GM18511 (cell line): ENCODE measurements around the gene UGT3A1.
"Not testable (repeated sequence)": the region's sequence is repeated elsewhere in the genome, so short reads cannot be mapped to it uniquely, and the experiment has no call there.

Source experiments
- ATAC-seq: cut with Tn5 transposase; IDR thresholded peaks from one replicate; pipeline ENCODE4 v1.9.1; 2021; ENCODE audit warnings: mild to moderate bottlenecking, moderate library complexity; ENCODE audit not compliant: unreplicated experiment

Gene UGT3A1, protein sequence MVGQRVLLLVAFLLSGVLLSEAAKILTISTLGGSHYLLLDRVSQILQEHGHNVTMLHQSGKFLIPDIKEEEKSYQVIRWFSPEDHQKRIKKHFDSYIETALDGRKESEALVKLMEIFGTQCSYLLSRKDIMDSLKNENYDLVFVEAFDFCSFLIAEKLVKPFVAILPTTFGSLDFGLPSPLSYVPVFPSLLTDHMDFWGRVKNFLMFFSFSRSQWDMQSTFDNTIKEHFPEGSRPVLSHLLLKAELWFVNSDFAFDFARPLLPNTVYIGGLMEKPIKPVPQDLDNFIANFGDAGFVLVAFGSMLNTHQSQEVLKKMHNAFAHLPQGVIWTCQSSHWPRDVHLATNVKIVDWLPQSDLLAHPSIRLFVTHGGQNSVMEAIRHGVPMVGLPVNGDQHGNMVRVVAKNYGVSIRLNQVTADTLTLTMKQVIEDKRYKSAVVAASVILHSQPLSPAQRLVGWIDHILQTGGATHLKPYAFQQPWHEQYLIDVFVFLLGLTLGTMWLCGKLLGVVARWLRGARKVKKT

DNA sequence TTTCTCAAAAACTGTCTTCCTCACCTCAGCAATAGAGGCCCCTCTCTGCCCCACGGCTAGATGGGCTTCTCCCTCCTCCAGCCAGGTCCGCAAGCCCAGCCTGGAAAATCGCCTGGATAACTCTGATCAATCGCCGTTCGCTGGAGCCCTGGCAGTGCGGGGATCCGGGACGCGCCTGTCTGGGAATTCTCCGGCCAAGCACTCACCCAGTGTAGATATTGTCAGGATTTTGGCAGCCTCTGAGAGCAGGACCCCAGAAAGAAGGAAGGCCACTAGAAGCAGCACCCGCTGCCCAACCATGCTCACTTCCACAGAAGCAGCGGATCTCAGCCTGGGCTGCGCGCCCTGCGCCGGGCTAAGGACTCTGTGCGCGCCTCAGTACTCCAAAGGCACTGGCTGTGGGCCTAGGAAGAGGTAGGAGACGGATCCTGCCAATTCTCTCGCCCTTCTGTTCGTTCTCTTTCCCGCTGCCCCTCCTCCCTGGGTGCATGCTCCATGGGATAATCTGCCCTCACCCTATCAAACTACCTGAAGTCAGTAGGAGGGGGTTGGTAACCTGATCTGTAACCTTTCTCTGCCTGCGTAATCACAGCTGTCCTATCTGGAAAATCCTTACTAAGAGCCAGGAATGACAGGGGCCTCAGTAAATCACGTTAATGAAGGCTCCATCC lies at the start of gene UGT3A1:
Gene UGT3A1, minus strand, starts transcription at position 450 of the 671 bp plus-strand sequence. Its CDS starts 150 bp downstream, at position 300.
- ATAC-seq: no peak

DNA sequence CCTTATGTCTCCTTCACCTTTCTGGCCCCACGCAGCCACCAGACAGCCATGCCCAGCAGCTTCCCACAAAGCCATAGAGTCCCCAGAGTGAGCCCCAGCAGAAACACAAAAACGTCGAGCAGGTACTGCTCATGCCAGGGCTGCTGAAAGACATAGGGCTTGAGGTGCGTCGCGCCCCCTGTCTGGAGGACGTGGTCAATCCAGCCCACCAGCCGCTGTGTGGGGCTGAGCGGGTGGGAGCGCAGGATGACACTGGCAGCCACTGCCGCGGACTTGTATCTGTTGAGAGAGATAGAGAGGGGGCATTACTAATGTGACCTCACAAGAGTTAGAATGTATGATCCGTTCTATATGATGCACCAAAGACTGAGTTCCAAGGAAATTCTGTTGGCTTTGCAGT lies 44.5 kb upstream of the UGT3A1 start:
- ATAC-seq: no peak

DNA sequence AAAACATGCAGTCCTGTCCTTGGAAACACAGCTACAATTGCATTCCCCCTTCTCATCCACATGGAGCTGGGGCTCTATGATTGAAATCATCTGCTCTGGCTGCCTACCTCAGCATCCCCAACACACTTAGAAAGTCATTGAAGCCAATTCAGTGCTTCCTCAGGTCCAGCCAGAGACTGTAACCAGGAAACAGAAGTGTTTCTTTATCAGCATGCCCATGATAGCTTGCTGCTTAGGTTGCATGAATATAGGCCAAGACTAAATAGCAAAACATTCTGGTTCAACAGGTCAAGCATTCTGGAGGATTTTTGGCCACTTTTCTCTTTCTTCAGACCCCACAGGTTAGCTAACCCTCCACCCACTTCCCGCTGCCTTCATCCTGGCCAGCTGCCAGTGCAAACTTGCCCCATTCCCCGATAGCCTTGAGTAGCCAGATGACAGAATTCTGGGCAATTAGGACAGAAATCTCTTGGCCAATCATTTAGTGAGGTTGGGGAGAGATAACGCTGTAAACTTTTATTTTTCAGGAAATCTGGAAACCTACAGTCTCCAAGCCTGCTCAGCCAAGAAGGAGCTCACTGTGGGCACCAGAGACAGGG lies 43.4 kb upstream of the UGT3A1 start:
- not testable (repeated sequence) for ATAC-seq

DNA sequence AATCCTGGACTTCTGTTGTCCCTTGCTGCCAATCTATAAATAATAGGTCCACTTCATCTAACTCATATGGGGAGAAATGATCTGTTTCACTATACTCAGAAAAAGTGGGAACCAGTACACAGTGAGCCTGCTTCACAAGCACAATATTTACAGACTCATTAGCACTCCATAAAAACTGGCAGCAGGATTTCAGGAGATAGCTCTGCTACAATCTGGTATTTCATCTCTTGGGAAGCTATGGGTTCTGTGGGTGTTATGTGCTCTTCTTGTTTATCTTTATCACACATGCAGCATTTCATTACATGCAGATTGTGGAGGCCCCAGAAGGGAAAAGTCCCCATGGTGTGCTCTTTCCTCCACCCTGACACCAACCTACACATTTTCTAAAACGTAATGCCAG lies 42.3 kb upstream of the UGT3A1 start:
- no peak for ATAC-seq

DNA sequence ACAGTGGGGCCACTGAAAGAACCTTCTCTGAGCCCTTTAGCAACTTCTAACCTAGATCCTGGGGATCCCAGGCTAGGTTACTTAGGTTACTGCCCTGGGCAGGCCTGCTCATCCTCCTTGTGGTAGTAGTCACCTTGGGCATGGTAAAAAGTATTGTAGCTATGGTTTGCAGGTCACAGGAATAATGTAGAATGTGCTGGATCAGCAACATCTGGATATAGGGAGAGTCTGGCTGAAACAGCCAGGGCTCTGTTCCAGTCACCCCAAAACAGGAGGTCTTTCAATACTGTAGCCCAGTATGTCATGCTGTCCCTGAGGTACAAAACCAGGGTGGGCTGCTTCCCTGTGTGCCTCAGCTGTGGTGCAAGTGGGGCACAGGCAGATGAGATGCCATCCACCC lies 41.9 kb upstream of the UGT3A1 start:
- ATAC-seq: no peak

DNA sequence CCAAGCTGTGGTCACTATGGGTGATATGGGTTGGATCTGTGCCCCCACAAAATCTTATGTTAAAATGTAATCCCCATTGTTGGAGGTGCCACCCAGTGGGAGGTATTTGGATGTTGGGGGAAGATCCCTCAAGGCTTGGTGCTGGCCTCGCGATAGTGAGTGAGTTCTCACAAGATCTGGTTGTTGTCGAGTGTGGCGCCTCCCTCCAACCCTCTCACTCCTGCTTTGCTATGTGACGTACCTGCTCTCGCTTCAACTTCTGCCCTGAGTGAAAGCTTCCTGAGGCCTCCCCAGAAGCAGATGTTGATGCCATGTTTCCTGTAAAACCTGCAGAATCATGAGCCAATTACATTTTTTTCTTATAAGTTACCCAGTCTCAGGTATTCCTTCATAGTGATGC lies 40.0 kb upstream of the UGT3A1 start:
- no peak for ATAC-seq

DNA sequence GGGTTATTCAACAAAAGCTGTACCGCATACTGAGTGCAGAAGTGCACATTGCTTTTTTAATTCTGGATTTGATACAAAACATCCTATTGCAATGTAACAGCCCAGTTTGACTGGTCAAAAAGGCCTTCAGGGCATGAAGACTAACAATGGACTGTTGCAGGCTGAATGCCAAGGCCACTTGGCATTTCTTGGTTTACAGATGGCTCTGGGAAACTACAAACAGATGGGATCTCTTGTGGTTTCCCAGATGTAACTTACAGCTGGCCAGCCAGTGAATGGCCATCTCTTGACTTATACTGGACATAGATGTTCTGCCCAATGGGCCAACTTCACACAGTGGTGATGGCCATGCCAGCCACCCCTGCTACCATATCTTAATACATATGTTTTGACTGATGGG lies 38.7 kb upstream of the UGT3A1 start:
- no peak for ATAC-seq

DNA sequence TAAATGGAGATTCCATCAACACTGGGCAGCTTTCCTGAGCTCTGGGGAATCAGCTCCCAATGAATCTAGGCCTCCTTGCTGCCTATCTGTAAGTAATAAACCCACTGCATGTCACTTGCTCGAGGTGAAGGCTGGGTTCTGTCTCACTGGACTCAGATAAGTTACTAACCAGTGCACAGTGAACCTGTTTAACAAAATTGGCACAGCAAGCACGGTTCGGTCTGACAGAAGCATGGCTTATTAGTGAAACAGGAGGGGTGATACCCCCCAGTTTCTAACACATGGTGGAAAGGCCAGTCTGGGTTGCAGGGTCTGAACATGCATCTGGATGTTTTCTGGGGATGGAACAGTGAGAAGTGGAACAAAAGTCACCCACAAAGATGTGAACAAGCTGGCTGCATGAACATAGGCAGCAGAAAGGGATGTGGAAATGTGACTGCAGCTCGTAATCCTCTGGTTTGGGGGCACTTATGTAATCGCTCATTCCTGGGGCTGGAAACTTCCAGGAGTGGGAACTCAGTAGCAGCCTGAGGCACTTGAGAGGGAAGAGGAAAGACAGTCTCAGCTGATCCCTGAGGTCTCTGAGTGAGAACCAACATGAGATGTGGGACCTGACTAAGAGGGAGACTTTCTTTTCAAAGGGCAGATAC lies 37.8 kb upstream of the UGT3A1 start:
- ATAC-seq: no peak

DNA sequence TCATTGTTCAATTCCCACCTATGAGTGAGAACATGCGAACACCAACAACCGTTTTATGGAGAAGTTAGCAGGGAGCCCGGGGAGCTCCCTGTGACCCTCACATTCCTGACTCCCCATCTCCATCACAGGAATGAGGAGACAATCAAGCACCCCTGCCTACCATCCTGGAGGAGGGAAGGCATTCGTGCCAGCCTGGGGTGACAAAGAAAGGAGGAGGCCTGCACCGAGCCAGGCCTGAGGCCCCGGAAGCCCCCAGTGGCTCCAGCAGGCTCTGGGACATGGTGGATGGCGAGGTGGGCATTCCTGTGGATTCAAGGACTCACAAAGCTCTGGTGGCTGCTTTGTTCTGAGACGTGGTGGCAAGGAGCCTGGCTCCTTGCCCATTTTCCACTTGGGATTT lies 36.5 kb upstream of the UGT3A1 start:
- ATAC-seq: no peak

DNA sequence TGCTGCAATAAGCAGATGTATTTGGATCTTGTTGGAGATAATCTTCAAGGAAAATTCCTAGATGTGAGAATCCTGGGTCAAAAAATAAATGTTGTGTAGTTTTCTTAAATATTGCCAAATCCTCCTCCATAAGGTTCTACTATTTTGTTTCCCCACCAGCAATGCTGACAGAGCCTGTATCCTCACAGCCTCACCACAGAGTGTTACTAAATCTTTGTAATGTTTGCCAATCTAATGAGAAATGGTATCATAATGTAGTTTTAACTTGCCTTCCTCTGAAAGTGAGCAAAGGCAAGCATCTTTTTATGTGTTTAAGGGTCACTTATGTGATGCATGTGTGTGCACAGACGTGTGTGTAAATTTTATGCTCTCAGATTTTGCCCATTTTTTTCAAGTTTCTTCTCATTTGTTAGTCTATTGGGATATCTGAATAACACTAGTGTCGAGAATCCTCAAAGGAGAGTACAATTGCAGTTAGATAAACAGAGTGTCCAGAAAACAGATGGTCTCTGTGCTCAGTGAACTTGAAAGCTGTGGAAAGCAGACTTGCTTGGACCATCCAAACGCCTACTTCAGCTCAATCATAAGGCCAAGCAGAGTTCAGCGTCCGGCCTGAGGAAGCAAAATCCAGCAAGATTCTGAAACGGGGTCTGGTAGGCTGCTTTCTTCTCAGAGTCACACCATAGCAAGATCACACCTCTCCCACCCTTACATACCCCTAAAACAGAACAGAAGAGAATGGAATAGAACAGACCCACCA lies 35.7 kb upstream of the UGT3A1 start:
- no peak for ATAC-seq

DNA sequence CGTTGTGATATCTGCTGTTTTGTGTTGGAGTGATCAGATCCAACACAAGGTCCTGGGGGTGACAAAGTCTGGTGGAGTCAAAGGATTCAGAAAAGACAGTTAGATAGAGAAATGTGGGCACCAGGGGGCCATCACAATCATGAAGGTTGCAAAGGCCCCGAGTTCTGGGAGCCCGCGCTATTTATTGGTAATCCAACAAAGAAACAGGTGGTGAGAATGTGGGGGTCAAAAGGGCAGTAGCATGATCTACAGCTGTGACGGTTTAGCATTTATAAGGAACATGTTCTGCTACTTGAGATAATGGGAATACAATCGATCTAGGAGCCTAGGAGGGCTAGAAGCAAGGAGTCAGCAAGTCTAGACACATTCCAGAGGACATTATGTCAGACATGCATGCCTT lies 31.1 kb upstream of the UGT3A1 start:
- not testable (repeated sequence) for ATAC-seq

DNA sequence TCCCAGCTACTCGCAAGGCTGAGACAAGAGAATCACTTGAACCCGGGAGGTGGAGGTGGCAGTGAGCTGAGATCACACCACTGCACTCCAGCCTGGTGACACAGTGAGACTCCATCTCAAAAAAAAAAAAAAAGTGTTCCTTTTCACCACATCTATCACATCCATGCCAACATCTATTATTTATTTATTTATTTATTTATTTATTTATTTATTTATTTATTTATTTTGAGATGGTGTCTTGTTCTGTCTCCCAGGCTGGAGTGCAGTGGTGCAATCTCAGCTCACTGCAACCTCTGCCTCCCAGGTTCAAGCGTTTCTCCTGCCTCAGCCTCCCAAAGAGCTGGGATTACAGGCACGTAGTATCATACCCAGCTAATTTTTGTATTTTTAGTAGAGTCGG lies 28.4 kb upstream of the UGT3A1 start:
- not testable (repeated sequence) for ATAC-seq

DNA sequence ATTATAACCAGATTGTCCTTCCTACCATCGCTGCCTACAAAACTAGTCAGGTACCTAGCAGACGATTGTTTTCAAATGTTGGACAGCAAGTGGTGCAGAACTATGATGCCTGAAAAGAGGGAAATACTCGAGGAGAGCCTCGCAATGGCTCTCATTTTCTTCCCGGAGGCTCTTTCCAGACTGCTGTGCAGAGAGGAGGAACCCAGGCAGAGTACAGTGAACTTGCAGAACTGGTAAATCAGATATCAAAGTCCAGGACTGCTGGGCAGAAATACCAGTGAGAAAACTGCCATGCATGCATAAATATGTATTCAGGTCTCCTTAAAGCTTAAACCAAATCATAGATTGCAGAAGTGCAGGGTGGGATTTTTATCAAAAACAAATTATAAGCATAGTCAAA lies 26.4 kb upstream of the UGT3A1 start:
- ATAC-seq: no peak

DNA sequence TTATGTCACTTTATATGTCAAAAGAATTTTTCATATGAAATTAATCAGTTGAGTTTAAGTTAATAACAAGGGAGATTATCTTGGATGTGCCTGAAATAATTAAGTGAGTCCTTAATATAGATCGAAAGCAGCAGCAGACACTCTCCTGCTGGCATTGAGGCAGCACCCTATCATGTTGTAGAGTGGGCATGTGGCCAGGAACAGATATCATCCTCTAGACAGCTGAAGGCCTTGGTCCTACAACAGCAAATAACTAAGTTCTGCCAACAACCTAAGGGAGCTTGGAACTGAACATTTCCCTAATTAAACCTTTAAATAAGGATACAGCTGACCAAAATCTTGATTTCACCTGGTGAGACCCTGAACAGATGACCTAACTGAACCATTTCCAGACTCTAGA lies 25.8 kb upstream of the UGT3A1 start:
- no peak for ATAC-seq

DNA sequence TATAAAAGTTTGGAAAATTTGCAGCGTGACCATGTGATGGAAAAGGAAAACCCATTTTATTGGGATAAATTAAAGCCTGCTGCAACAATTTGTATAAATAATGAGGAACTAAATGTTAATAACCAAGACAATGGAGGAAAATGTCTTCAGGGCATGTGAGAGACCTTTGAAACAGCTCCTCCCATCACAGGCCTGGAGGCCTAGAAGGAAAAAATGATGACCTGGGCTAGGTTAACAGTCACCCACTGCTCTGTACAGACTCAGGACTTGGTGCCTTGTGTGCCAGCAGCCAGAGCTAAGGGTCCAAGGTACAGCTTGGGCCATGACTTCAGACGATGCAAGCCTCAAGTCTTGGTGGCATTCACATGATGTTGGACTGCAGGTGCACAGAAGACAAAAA lies 22.0 kb upstream of the UGT3A1 start:
- ATAC-seq: no peak

DNA sequence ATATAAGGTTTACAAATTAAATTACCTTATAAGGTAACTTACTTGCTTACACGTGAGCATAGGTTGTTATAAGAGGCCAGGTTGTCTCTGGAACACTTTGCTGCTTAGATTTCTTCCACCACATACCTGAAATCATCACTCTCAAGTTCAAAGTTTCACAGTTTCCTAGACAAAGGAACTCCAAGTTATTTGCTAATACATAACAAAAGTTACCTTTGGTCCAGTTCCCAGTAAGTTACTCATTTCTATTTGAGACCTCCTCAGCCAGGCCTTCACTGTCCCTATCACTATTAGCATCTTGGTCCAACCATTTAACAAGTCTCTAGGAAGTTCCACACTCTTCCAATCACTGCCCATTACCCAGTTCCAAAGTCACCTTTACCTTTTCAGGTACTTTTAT lies 18.5 kb upstream of the UGT3A1 start:
- no peak for ATAC-seq

DNA sequence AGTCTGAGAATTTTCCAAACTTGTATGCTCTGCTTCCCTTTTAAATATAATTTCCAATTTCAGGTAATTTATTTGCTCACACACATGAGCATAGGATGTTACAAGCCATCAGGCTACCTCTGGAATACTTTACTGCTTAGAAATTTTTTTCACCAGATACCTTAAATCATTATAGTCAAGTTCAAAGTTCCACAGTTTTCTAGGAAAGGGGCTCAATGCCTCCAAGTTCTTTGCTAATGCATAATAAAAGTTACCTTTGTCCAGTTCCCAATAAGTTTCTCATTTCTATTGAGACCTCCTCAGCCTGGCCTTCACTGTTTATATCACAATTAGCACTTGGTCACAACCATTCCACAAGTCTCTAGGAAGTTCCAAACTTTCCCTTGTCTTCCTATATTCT lies 16.2 kb upstream of the UGT3A1 start:
- ATAC-seq: no peak

DNA sequence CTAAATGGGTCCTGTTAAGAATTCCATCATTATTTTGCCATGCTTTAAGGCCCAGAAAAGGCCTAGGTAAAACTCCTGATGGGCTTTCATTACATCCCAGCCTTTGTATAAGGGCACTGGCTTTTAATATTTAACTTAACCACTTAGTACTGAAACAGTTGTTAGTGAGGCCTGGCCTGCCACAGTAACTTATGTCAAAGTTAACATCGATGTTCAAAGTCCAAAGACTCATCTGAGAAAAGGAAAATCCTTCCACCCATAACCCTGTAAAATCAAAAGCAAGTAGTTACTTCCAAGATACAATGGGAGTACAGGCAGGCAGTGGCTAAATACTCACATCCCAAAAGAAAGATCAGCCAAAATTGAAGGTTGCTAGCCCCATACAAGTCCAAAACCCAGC lies 15.0 kb upstream of the UGT3A1 start:
- no peak for ATAC-seq

DNA sequence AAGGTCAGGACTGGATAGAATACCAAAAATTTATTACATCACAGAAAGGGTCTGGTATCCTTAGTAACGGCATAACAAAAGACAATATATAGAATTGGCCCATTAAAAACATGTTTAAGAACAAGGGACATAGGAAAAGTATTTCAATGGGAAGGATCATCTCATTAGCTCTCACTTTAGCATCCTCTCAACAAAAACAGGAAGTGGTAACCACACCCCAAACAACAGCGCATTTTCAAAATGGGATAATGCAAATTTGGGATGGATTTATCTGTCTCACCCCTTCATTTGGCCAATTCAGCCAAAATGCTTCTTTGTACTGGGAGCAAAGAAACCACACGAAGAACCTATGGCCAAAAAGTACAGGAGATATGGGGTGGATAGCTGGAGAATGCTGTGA lies 9.8 kb upstream of the UGT3A1 start:
- no peak for ATAC-seq

DNA sequence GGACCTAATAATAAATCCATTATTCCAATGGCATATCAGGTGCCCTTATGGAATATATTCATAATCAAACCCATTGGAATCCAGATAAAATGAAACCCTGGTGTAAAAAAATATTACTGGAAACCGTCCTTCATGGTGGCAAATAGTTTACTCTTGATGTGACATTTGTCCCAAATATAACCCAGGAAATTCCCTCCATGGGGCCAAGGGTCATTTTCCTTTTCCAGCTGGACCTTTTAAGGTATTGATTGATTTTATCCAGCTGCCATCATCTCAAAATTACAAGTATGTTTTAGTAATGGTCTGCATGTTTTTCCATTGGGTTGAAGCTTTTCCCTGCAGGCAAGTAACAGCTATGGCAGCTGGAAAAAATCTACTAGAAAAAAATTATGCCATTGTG lies 8.4 kb upstream of the UGT3A1 start:
- ATAC-seq: no peak

DNA sequence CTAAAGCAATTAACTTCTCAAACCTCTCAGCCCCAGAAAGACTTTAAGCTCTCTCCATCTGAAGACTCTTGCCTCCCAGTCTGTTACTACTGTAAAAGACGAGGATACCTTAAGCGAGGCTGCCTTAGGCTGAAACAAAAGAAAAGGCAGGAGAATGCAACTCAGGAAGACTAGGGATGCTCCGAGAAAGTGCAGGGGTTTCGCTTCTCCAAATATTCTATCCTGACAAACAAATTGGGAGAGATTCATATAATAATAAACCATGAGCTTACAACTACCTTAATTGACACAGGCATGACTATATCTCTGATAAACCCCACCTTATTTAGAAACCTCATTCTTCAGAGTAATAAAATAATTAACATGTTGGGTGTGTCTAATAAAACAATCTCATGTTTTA lies 4.9 kb upstream of the UGT3A1 start:
- ATAC-seq: no peak
